ENCODE results near the gene CRK.
"Not testable (repeated sequence)": the region's sequence is repeated elsewhere in the genome, so short reads cannot be mapped to it uniquely, and the experiment has no call there.

Gene CRK

GRCh38 chr17:1464186-1464585 lies 8.2 kb upstream of the CRK start:
- DNase-seq, result no peak

- DNase-seq, result peak; percentile 11 to 54 (median 47)
Measured at GRCh38 chr17:1462164-1463112, 6.4 kb upstream of the CRK start.

GRCh38 chr17:1461198-1461944 lies 5.3 kb upstream of the CRK start:
- DNase-seq, result peak; percentile 84 to 95 (median 90)

- no peak for DNase-seq
Measured at GRCh38 chr17:1460233-1460632, 4.2 kb upstream of the CRK start.

GRCh38 chr17:1455291-1455796 lies 688 bp downstream of the CRK start:
- DNase-seq, result peak; percentile 60 to 83 (median 75)

GRCh38 chr17:1454541-1454940 lies 1.5 kb downstream of the CRK start:
- DNase-seq, result no peak

- not testable (repeated sequence) for DNase-seq
Measured at GRCh38 chr17:1453694-1454093, 2.3 kb downstream of the CRK start.

- no peak for DNase-seq
Measured at GRCh38 chr17:1452836-1453235, 3.2 kb downstream of the CRK start.

GRCh38 chr17:1450261-1450660 lies 5.8 kb downstream of the CRK start:
- not testable (repeated sequence) for DNase-seq

- DNase-seq, result no peak
Measured at GRCh38 chr17:1449412-1449967, 6.5 kb downstream of the CRK start.

GRCh38 chr17:1447052-1447451 lies 9.0 kb downstream of the CRK start:
- DNase-seq, result peak in 1 of 4 experiments; percentile 17

GRCh38 chr17:1446201-1446600 lies 9.8 kb downstream of the CRK start:
- no peak for DNase-seq

- not testable (repeated sequence) for DNase-seq
Measured at GRCh38 chr17:1445695-1446094, 10.3 kb downstream of the CRK start.

- not testable (repeated sequence) for DNase-seq
Measured at GRCh38 chr17:1442721-1443120, 13.3 kb downstream of the CRK start.

- no peak for DNase-seq
Measured at GRCh38 chr17:1442187-1442586, 13.8 kb downstream of the CRK start.

GRCh38 chr17:1440921-1441320 lies 15.1 kb downstream of the CRK start:
- no peak for DNase-seq

- peak in 2 of 4 experiments; percentile 19 to 27 for DNase-seq
Measured at GRCh38 chr17:1438593-1439083, 17.4 kb downstream of the CRK start.

- DNase-seq, result no peak
Measured at GRCh38 chr17:1435326-1435725, 20.7 kb downstream of the CRK start.

GRCh38 chr17:1434150-1434549 lies 21.9 kb downstream of the CRK start:
- no peak for DNase-seq

- DNase-seq, result no peak
Measured at GRCh38 chr17:1431631-1432104, 24.4 kb downstream of the CRK start.

- peak in 3 of 4 experiments; percentile 9 to 23 (median 23) for DNase-seq
Measured at GRCh38 chr17:1423456-1424135, 32.4 kb downstream of the CRK start.

GRCh38 chr17:1422885-1423284 lies 33.1 kb downstream of the CRK start:
- DNase-seq, result peak; percentile 32 to 63 (median 44)
